ENCODE results near the gene WDR86.

Gene WDR86

DNA sequence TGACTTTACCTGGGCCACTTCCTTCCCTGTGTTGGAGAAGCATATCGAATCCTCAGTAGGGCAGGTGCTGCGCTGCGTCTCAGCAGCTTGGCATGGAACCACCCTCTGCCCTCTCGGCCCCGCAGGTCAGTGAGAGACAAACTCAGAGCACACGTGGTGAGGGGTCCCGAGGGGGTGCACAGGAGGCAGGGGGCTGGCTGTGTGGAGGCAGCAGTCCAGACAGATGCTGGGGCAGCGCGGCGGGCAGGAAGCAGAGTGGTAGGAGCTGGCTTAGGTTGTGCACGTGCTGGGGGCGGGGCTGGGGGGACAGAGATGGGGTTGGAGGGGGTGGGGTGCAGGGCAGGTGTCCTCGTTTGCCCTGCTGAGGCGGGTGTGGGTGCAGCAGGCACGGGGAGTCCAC lies 35.1 kb downstream of the WDR86 start:
- Histone ChIP-seq H2BK12ac (ENCODE audit: low read length in 2 of 2) (no peak overlapping the region), H3K14ac (ENCODE audit: low read length in 2 of 2) (no peak overlapping the region), H3K36me3 (ENCODE audit: control insufficient read depth in 1 of 2, insufficient read depth in 2 of 2, low read depth in 1 of 2, low read length in 2 of 2) (peaks cover 59 to 65% of the 10 kb centered on the region in 2 experiments), H3K4me1 (ENCODE audit: control insufficient read depth, insufficient read depth, low read depth, low read length) (peaks cover 7% of the 10 kb centered on the region), H4K91ac (ENCODE audit: low read length) (no peak overlapping the region), H3K79me1 (replicated peaks; ENCODE audit: low read length, poor library complexity, severe bottlenecking) (peaks cover 6% of the 10 kb centered on the region), H3K4me2 (ENCODE audit: low read length, poor library complexity, severe bottlenecking) (no peak overlapping the region), H2BK15ac (ENCODE audit: low read depth, poor library complexity, severe bottlenecking) (no peak overlapping the region), H4K8ac (ENCODE audit: low read length) (no peak overlapping the region), H3K18ac (ENCODE audit: low read depth in 1 of 2, low read length in 2 of 2) (no peak overlapping the region), H2AK5ac (ENCODE audit: low read length, severe bottlenecking) (no peak overlapping the region), H2BK120ac (ENCODE audit: low read depth, low read length) (no peak overlapping the region), H3K4me3 (ENCODE audit: insufficient read depth in 1 of 2, low read depth in 1 of 2, low read length in 2 of 2) (no peak overlapping the region), H3K9ac (ENCODE audit: low read length) (no peak overlapping the region), H3K4ac (ENCODE audit: low read depth in 1 of 2, low read length in 2 of 2) (no peak overlapping the region), H3K23ac (ENCODE audit: low read length in 2 of 2) (no peak overlapping the region), H3K9me3 (ENCODE audit: control insufficient read depth, low read length) (no peaks in the 10 kb centered on the region), H2AFZ (ENCODE audit: low read depth, low read length) (no peak overlapping the region), H3K27ac (ENCODE audit: low read length, poor library complexity, severe bottlenecking) (no peak overlapping the region), H3K27me3 (ENCODE audit: control insufficient read depth in 1 of 2, insufficient read depth in 1 of 2, low read length in 2 of 2) (no peaks in the 10 kb centered on the region), H2BK5ac (ENCODE audit: low read depth, low read length, poor library complexity, severe bottlenecking) (no peak overlapping the region)
- 87% methylated on average over 7 of the region's 15 CpGs for WGBS
- DNase-seq = no peak

- DNase-seq = no peak
- Histone ChIP-seq H3K23ac (ENCODE audit: low read length in 2 of 2) (no peak overlapping the region), H3K4me3 (ENCODE audit: insufficient read depth in 1 of 2, low read depth in 1 of 2, low read length in 2 of 2) (no peak overlapping the region), H3K27me3 (ENCODE audit: control insufficient read depth in 1 of 2, insufficient read depth in 1 of 2, low read length in 2 of 2) (no peaks in the 10 kb centered on the region), H3K4me2 (ENCODE audit: low read length, poor library complexity, severe bottlenecking) (no peak overlapping the region), H2BK12ac (ENCODE audit: low read length in 2 of 2) (no peak overlapping the region), H3K9ac (ENCODE audit: low read length) (no peak overlapping the region), H3K4me1 (ENCODE audit: control insufficient read depth, insufficient read depth, low read depth, low read length) (peaks cover 7% of the 10 kb centered on the region), H4K91ac (ENCODE audit: low read length) (no peak overlapping the region), H3K18ac (ENCODE audit: low read depth in 1 of 2, low read length in 2 of 2) (no peak overlapping the region), H2AFZ (ENCODE audit: low read depth, low read length) (no peak overlapping the region), H3K79me1 (replicated peaks; ENCODE audit: low read length, poor library complexity, severe bottlenecking) (peaks cover 6% of the 10 kb centered on the region), H3K9me3 (ENCODE audit: control insufficient read depth, low read length) (no peaks in the 10 kb centered on the region), H2BK5ac (ENCODE audit: low read depth, low read length, poor library complexity, severe bottlenecking) (no peak overlapping the region), H3K14ac (ENCODE audit: low read length in 2 of 2) (no peak overlapping the region), H2AK5ac (ENCODE audit: low read length, severe bottlenecking) (no peak overlapping the region), H3K27ac (ENCODE audit: low read length, poor library complexity, severe bottlenecking) (no peak overlapping the region), H3K36me3 (ENCODE audit: control insufficient read depth in 1 of 2, insufficient read depth in 2 of 2, low read depth in 1 of 2, low read length in 2 of 2) (peaks cover 60 to 65% of the 10 kb centered on the region in 2 experiments), H2BK15ac (ENCODE audit: low read depth, poor library complexity, severe bottlenecking) (no peak overlapping the region), H2BK120ac (ENCODE audit: low read depth, low read length) (no peak overlapping the region), H4K8ac (ENCODE audit: low read length) (no peak overlapping the region), H3K4ac (ENCODE audit: low read depth in 1 of 2, low read length in 2 of 2) (no peak overlapping the region)
- 94% methylated on average over 15 of the region's 15 CpGs for WGBS
Measured at GRCh38 chr7:151374139-151374538, 35.7 kb downstream of the WDR86 start.

DNA sequence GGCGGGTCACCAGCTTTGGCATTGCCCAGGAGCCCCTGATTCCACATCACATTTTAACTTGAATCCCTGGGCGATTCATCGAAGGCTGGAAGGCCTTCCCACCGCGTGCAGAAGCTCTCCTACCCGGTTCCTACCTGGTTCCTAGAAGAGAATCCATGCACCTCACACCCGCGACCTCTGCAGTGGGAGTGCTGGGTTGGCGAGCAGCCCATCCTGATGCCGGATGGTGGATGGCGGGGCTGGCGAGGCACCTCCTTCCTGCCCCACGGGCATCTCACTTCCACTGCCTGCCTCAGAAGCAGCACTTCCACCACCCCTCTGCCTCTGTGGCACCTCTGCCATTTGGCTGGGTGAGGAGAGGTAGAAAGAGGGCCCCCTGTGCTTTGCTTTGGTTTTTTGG lies 36.2 kb downstream of the WDR86 start:
- no peak overlapping the region for H4K8ac ChIP-seq (ENCODE audit: low read length)

DNA sequence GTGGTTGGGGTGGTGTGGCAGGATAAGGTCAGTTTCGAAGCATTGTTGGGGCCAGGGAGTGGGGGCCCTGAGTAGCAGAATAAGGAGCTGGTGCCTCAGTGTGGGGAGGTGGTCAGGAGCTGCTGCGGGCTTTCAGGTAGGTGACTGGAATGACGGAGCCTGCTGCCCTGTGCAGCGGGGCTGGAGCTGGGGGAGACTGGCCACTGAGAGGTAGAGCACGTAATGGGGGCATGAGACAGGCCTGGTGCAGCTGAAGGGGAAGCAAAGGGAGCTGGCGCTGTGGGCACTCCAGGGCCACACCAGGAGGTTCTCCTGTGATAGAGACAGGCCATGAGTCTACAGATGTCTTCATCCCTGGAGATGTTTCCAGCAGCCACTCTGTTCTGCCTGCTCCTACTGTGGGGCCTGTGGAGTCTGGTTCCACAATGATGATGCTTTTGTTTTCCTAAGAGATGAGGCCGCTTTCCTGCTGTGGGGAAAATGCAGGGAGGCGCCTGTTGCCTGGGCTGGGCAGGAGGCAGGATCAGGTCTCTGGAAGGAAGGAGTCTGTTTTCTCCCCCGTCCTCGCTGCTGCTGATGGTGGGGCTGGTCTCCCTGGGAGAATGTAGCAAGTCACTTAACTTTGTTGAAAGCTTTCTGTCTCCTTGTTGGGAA lies 37.1 kb downstream of the WDR86 start:
- peaks cover 10% of the 10 kb centered on the region for H3K4me1 ChIP-seq (ENCODE audit: control insufficient read depth, insufficient read depth, low read depth, low read length)
- H4K91ac ChIP-seq (ENCODE audit: low read length) = peak overlapping the region; percentile 10
- H3K18ac ChIP-seq (ENCODE audit: low read depth in 1 of 2, low read length in 2 of 2) = no peak overlapping the region
- no peaks in the 10 kb centered on the region for H3K9me3 ChIP-seq (ENCODE audit: control insufficient read depth, low read length)
- peaks cover 50 to 62% of the 10 kb centered on the region in 2 experiments for H3K36me3 ChIP-seq (ENCODE audit: control insufficient read depth in 1 of 2, insufficient read depth in 2 of 2, low read depth in 1 of 2, low read length in 2 of 2)
- no peak overlapping the region for H3K27ac ChIP-seq (ENCODE audit: low read length, poor library complexity, severe bottlenecking)
- no peak overlapping the region for H3K4me2 ChIP-seq (ENCODE audit: low read length, poor library complexity, severe bottlenecking)
- H2BK15ac ChIP-seq (ENCODE audit: low read depth, poor library complexity, severe bottlenecking) = no peak overlapping the region
- no peak overlapping the region for H3K23ac ChIP-seq (ENCODE audit: low read length in 2 of 2)
- H2BK5ac ChIP-seq (ENCODE audit: low read depth, low read length, poor library complexity, severe bottlenecking) = no peak overlapping the region
- H3K27me3 ChIP-seq (ENCODE audit: control insufficient read depth in 1 of 2, insufficient read depth in 1 of 2, low read length in 2 of 2) = no peaks in the 10 kb centered on the region
- no peak overlapping the region for H2BK12ac ChIP-seq (ENCODE audit: low read length in 2 of 2)
- no peak overlapping the region for H2BK120ac ChIP-seq (ENCODE audit: low read depth, low read length)
- H3K4me3 ChIP-seq (ENCODE audit: insufficient read depth in 1 of 2, low read depth in 1 of 2, low read length in 2 of 2) = no peak overlapping the region
- no peak overlapping the region for H2AK5ac ChIP-seq (ENCODE audit: low read length, severe bottlenecking)
- H3K9ac ChIP-seq (ENCODE audit: low read length) = no peak overlapping the region
- peaks cover 6% of the 10 kb centered on the region for H3K79me1 ChIP-seq (replicated peaks; ENCODE audit: low read length, poor library complexity, severe bottlenecking)
- H3K14ac ChIP-seq (ENCODE audit: low read length in 2 of 2) = no peak overlapping the region
- H2AFZ ChIP-seq (ENCODE audit: low read depth, low read length) = no peak overlapping the region
- no peak overlapping the region for H4K8ac ChIP-seq (ENCODE audit: low read length)
- peak overlapping the region in 1 of 2 experiments; percentile 47 for H3K4ac ChIP-seq (ENCODE audit: low read depth in 1 of 2, low read length in 2 of 2)
- WGBS = 89% methylated on average over 10 of the region's 10 CpGs
- no peak for DNase-seq

More for the DNA sequence above, 36.2 kb downstream of the WDR86 start:
- 94% methylated on average over 9 of the region's 13 CpGs for WGBS
- no peak overlapping the region for H2AFZ ChIP-seq (ENCODE audit: low read depth, low read length)
- H2BK15ac ChIP-seq (ENCODE audit: low read depth, poor library complexity, severe bottlenecking) = no peak overlapping the region
- DNase-seq = no peak
- H4K91ac ChIP-seq (ENCODE audit: low read length) = no peak overlapping the region
- no peak overlapping the region for H3K4me2 ChIP-seq (ENCODE audit: low read length, poor library complexity, severe bottlenecking)
- no peak overlapping the region for H3K23ac ChIP-seq (ENCODE audit: low read length in 2 of 2)
- H3K27ac ChIP-seq (ENCODE audit: low read length, poor library complexity, severe bottlenecking) = no peak overlapping the region
- H3K9me3 ChIP-seq (ENCODE audit: control insufficient read depth, low read length) = no peaks in the 10 kb centered on the region
- H3K18ac ChIP-seq (ENCODE audit: low read depth in 1 of 2, low read length in 2 of 2) = no peak overlapping the region
- H2BK12ac ChIP-seq (ENCODE audit: low read length in 2 of 2) = no peak overlapping the region
- H3K14ac ChIP-seq (ENCODE audit: low read length in 2 of 2) = no peak overlapping the region
- H3K4me1 ChIP-seq (ENCODE audit: control insufficient read depth, insufficient read depth, low read depth, low read length) = peaks cover 7% of the 10 kb centered on the region
- H2BK120ac ChIP-seq (ENCODE audit: low read depth, low read length) = no peak overlapping the region
- no peaks in the 10 kb centered on the region for H3K27me3 ChIP-seq (ENCODE audit: control insufficient read depth in 1 of 2, insufficient read depth in 1 of 2, low read length in 2 of 2)
- no peak overlapping the region for H3K9ac ChIP-seq (ENCODE audit: low read length)
- no peak overlapping the region for H3K4ac ChIP-seq (ENCODE audit: low read depth in 1 of 2, low read length in 2 of 2)
- H3K4me3 ChIP-seq (ENCODE audit: insufficient read depth in 1 of 2, low read depth in 1 of 2, low read length in 2 of 2) = no peak overlapping the region
- no peak overlapping the region for H2BK5ac ChIP-seq (ENCODE audit: low read depth, low read length, poor library complexity, severe bottlenecking)
- H3K79me1 ChIP-seq (replicated peaks; ENCODE audit: low read length, poor library complexity, severe bottlenecking) = peaks cover 6% of the 10 kb centered on the region
- no peak overlapping the region for H2AK5ac ChIP-seq (ENCODE audit: low read length, severe bottlenecking)
- peaks cover 55 to 68% of the 10 kb centered on the region in 2 experiments for H3K36me3 ChIP-seq (ENCODE audit: control insufficient read depth in 1 of 2, insufficient read depth in 2 of 2, low read depth in 1 of 2, low read length in 2 of 2)

Data from mesenchymal stem cell (in vitro differentiated cells and primary cell).